Measurements from ENCODE around the gene PLEKHA5. TPM values are rescaled to one million over a fixed set of nuclear protein-coding genes. Genes with fewer than 3 reads are reported as not detected.

Gene PLEKHA5
- polyA plus RNA-seq, 6 donors from 2014 or later, result not detected

- Mint-ChIP-seq H3K27ac (peak overlapping the region in 1 of 6 donors; percentile 76), H3K36me3 (no peaks in the 10 kb centered on the region), H3K9me3 (no peaks in the 10 kb centered on the region), H3K4me3 (no peak overlapping the region), H3K27me3 (no peaks in the 10 kb centered on the region), H3K4me1 (no peaks in the 10 kb centered on the region)
- no peak for ATAC-seq (ENCODE audit: low read depth in 2 of 2)
- no peak for DNase-seq
Measured at GRCh38 chr12:19243551-19243950, 114.0 kb downstream of the PLEKHA5 start.

- DNase-seq (no peak), ATAC-seq (ENCODE audit: low read depth in 2 of 2) (no peak)
- Mint-ChIP-seq H3K27me3 (no peaks in the 10 kb centered on the region), H3K4me3 (no peak overlapping the region), H3K36me3 (no peaks in the 10 kb centered on the region), H3K27ac (no peak overlapping the region), H3K9me3 (no peaks in the 10 kb centered on the region), H3K4me1 (no peaks in the 10 kb centered on the region)
Measured at GRCh38 chr12:19244312-19244711, 114.8 kb downstream of the PLEKHA5 start.

- DNase-seq (no peak), ATAC-seq (ENCODE audit: low read depth in 2 of 2) (no peak)
- no peaks in the 10 kb centered on the region for H3K4me1 Mint-ChIP-seq
- no peaks in the 10 kb centered on the region for H3K9me3 Mint-ChIP-seq
- H3K27me3 Mint-ChIP-seq, result no peaks in the 10 kb centered on the region
- H3K4me3 Mint-ChIP-seq, result no peak overlapping the region
- H3K27ac Mint-ChIP-seq, result no peak overlapping the region
- no peaks in the 10 kb centered on the region for H3K36me3 Mint-ChIP-seq
Measured at GRCh38 chr12:19245106-19245505, 115.6 kb downstream of the PLEKHA5 start.

- DNase-seq (no peak), ATAC-seq (ENCODE audit: low read depth in 2 of 2) (no peak)
- Mint-ChIP-seq H3K4me1 (no peaks in the 10 kb centered on the region), H3K36me3 (no peaks in the 10 kb centered on the region), H3K9me3 (no peaks in the 10 kb centered on the region), H3K27me3 (no peaks in the 10 kb centered on the region), H3K4me3 (no peak overlapping the region), H3K27ac (no peak overlapping the region)
Measured at GRCh38 chr12:19245666-19246065, 116.1 kb downstream of the PLEKHA5 start.

- Mint-ChIP-seq H3K4me3 (no peak overlapping the region), H3K27me3 (no peaks in the 10 kb centered on the region), H3K36me3 (no peaks in the 10 kb centered on the region), H3K27ac (no peak overlapping the region), H3K4me1 (no peaks in the 10 kb centered on the region), H3K9me3 (no peaks in the 10 kb centered on the region)
- DNase-seq, result no peak
- ATAC-seq (ENCODE audit: low read depth in 2 of 2), result no peak
Measured at GRCh38 chr12:19246933-19247332, 117.4 kb downstream of the PLEKHA5 start.

GRCh38 chr12:19248929-19249602 is 119.5 kb downstream of the PLEKHA5 start:
- no peak overlapping the region for H3K4me3 Mint-ChIP-seq
- no peaks in the 10 kb centered on the region for H3K4me1 Mint-ChIP-seq
- H3K27me3 Mint-ChIP-seq, result no peaks in the 10 kb centered on the region
- no peaks in the 10 kb centered on the region for H3K36me3 Mint-ChIP-seq
- DNase-seq (no peak), ATAC-seq (ENCODE audit: low read depth in 2 of 2) (no peak)
- H3K27ac Mint-ChIP-seq, result no peak overlapping the region
- H3K9me3 Mint-ChIP-seq, result no peaks in the 10 kb centered on the region

GRCh38 chr12:19251481-19252132 is 122.1 kb downstream of the PLEKHA5 start:
- DNase-seq, result no peak
- H3K27ac Mint-ChIP-seq, result no peak overlapping the region
- no peak for ATAC-seq (ENCODE audit: low read depth in 2 of 2)
- no peaks in the 10 kb centered on the region for H3K4me1 Mint-ChIP-seq
- H3K9me3 Mint-ChIP-seq, result no peaks in the 10 kb centered on the region
- no peaks in the 10 kb centered on the region for H3K27me3 Mint-ChIP-seq
- H3K4me3 Mint-ChIP-seq, result no peak overlapping the region
- H3K36me3 Mint-ChIP-seq, result no peaks in the 10 kb centered on the region

GRCh38 chr12:19260135-19260534 is 130.6 kb downstream of the PLEKHA5 start:
- ATAC-seq (ENCODE audit: low read depth in 2 of 2), result no peak
- no peaks in the 10 kb centered on the region for H3K27me3 Mint-ChIP-seq
- no peak for DNase-seq
- H3K4me1 Mint-ChIP-seq, result no peaks in the 10 kb centered on the region
- no peak overlapping the region for H3K4me3 Mint-ChIP-seq
- no peaks in the 10 kb centered on the region for H3K9me3 Mint-ChIP-seq
- H3K36me3 Mint-ChIP-seq, result no peaks in the 10 kb centered on the region
- no peak overlapping the region for H3K27ac Mint-ChIP-seq

GRCh38 chr12:19261773-19262172 is 132.2 kb downstream of the PLEKHA5 start:
- Mint-ChIP-seq H3K27ac (no peak overlapping the region), H3K4me1 (no peaks in the 10 kb centered on the region), H3K36me3 (no peaks in the 10 kb centered on the region), H3K27me3 (no peaks in the 10 kb centered on the region), H3K9me3 (no peaks in the 10 kb centered on the region), H3K4me3 (no peak overlapping the region)
- ATAC-seq (ENCODE audit: low read depth in 2 of 2), result no peak
- DNase-seq, result no peak

GRCh38 chr12:19263672-19264071 is 134.1 kb downstream of the PLEKHA5 start:
- Mint-ChIP-seq H3K27me3 (no peaks in the 10 kb centered on the region), H3K4me1 (no peaks in the 10 kb centered on the region), H3K27ac (no peak overlapping the region), H3K4me3 (no peak overlapping the region), H3K9me3 (no peaks in the 10 kb centered on the region), H3K36me3 (no peaks in the 10 kb centered on the region)
- DNase-seq (no peak), ATAC-seq (ENCODE audit: low read depth in 2 of 2) (no peak)

GRCh38 chr12:19273482-19274330 is 144.2 kb downstream of the PLEKHA5 start:
- Mint-ChIP-seq H3K27me3 (no peaks in the 10 kb centered on the region), H3K4me1 (no peaks in the 10 kb centered on the region), H3K36me3 (no peaks in the 10 kb centered on the region), H3K27ac (no peak overlapping the region), H3K4me3 (no peak overlapping the region), H3K9me3 (no peaks in the 10 kb centered on the region)
- DNase-seq (no peak), ATAC-seq (ENCODE audit: low read depth in 2 of 2) (no peak)

GRCh38 chr12:19276767-19277166 is 147.2 kb downstream of the PLEKHA5 start:
- ATAC-seq (ENCODE audit: low read depth in 2 of 2) (no peak), DNase-seq (no peak)
- Mint-ChIP-seq H3K4me3 (no peak overlapping the region), H3K27ac (no peak overlapping the region), H3K27me3 (no peaks in the 10 kb centered on the region), H3K9me3 (no peaks in the 10 kb centered on the region), H3K4me1 (no peaks in the 10 kb centered on the region), H3K36me3 (no peaks in the 10 kb centered on the region)

GRCh38 chr12:19277711-19278110 is 148.2 kb downstream of the PLEKHA5 start:
- H3K4me1 Mint-ChIP-seq, result no peaks in the 10 kb centered on the region
- ATAC-seq (ENCODE audit: low read depth in 2 of 2) (no peak), DNase-seq (no peak)
- H3K36me3 Mint-ChIP-seq, result no peaks in the 10 kb centered on the region
- H3K27me3 Mint-ChIP-seq, result no peaks in the 10 kb centered on the region
- H3K4me3 Mint-ChIP-seq, result no peak overlapping the region
- no peaks in the 10 kb centered on the region for H3K9me3 Mint-ChIP-seq
- no peak overlapping the region for H3K27ac Mint-ChIP-seq

- no peaks in the 10 kb centered on the region for H3K27me3 Mint-ChIP-seq
- H3K4me3 Mint-ChIP-seq, result no peak overlapping the region
- ATAC-seq (ENCODE audit: low read depth in 2 of 2), result no peak
- DNase-seq, result no peak
- no peak overlapping the region for H3K27ac Mint-ChIP-seq
- no peaks in the 10 kb centered on the region for H3K36me3 Mint-ChIP-seq
- H3K9me3 Mint-ChIP-seq, result no peaks in the 10 kb centered on the region
- H3K4me1 Mint-ChIP-seq, result no peaks in the 10 kb centered on the region
Measured at GRCh38 chr12:19278407-19278806, 148.9 kb downstream of the PLEKHA5 start.

All from naive B cell (primary cell).